Prostate gland (tissue), 2 donors: Measurements from ENCODE around the gene COX14. TPM values are rescaled to one million over a fixed set of nuclear protein-coding genes. Genes with fewer than 3 reads are reported as not detected.

Source experiments
- DNase-seq: peaks from one replicate; pipeline ENCODE4 v3.0.0-alpha.2; 2019; ENCODE audit warnings: low spot score
- H3K27ac ChIP-seq, 2 donors: fragments of 200-600 bp; sonication (generic); 2 replicates each; pipeline ENCODE4 v1.5.1; 2017 to 2019
- H3K27me3 ChIP-seq: fragments of 200-600 bp; sonication (generic); replicated peaks from 2 replicates; pipeline ENCODE4 v1.5.1; 2019; ENCODE audit not compliant: insufficient read depth
- H3K36me3 ChIP-seq, 2 donors: fragments of 200-600 bp; sonication (generic); 1 replicate in 1 of 2; 2 replicates in 1 of 2; pipeline versions ENCODE4 v1.5.1 to v1.8.1; 2017 to 2019
- H3K4me1 ChIP-seq: fragments of 200-600 bp; sonication (generic); replicated peaks from 2 replicates; pipeline ENCODE4 v1.5.1; 2019
- H3K4me3 ChIP-seq, 2 donors: fragments of 200-600 bp; sonication (generic); 2 replicates each; pipeline ENCODE4 v1.5.1; 2017 to 2019
- H3K9me3 ChIP-seq: fragments of 200-600 bp; sonication (generic); 2 replicates; pipeline ENCODE4 v1.5.1; 2017
- POLR2A ChIP-seq: fragments of 450-650 bp; IDR thresholded peaks from one replicate; pipeline ENCODE4 v1.6.1; 2016; ENCODE audit warnings: antibody characterized with exemption, mild to moderate bottlenecking
- POLR2AphosphoS5 ChIP-seq: sonication (generic); formaldehyde crosslinking; IDR thresholded peaks from one replicate; pipeline ENCODE4 v1.6.1; 2017; ENCODE audit warnings: antibody characterized with exemption
- WGBS: methylation state at CpG from one replicate; pipeline ENCODE4 v1.1.5; 2018; 5-methylcytosine and 5-hydroxymethylcytosine counted together
- intact Hi-C: fragments of 100-400 bp; cut with DNase I; formaldehyde crosslinking; loops from one replicate; pipeline ENCODE4 v1.14.2; 2022
- total RNA-seq, 2 donors: library from RNA; depleted of rRNA; stranded (reverse); fragments of >200 nt; gene quantifications; one replicate each; pipeline ENCODE4 v1.1.0, GENCODE V29; 2016
- TF ChIP-seq, protein P1 (sequence below), 4 experiments: fragments of 200-600 bp in 2 of 4; fragments of 450-650 bp in 2 of 4; sonication (generic) in 2 of 4; IDR thresholded peaks; 1 replicate in 3 of 4; 2 replicates in 1 of 4; pipeline ENCODE4 v1.5.1; 2016 to 2019; ENCODE audit warnings: antibody characterized with exemption in 4 of 4, mild to moderate bottlenecking in 2 of 4, moderate library complexity in 2 of 4

COX14 gene
- total RNA-seq, 2 donors from 2014 or later: 59.9 to 84.6 TPM

DNA sequence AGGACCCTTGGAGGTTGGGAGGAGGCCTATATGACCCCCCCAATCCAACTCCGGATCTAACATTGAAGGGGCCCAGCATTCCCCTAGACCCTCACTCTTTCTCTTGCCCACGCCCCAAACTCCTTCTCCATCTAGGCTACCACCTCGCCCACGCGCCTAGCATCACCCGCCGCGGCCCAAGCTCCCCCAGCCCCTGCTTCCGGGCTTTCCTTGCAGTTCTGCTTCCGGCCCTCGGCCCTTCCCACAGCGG is 54.7 kb downstream of the COX14 start:
- H3K36me3 ChIP-seq: no peaks in the 10 kb centered on the region
- intact Hi-C loops: loop anchor here (5.0 kb wide), 1 partner anchor 79 kb away; the partner anchor contains the start of gene SMARCD1
- no peaks in the 10 kb centered on the region for H3K27me3 ChIP-seq
- TF ChIP-seq POLR2A (no peak), POLR2AphosphoS5 (no peak)
- TF ChIP-seq, protein P1, sequence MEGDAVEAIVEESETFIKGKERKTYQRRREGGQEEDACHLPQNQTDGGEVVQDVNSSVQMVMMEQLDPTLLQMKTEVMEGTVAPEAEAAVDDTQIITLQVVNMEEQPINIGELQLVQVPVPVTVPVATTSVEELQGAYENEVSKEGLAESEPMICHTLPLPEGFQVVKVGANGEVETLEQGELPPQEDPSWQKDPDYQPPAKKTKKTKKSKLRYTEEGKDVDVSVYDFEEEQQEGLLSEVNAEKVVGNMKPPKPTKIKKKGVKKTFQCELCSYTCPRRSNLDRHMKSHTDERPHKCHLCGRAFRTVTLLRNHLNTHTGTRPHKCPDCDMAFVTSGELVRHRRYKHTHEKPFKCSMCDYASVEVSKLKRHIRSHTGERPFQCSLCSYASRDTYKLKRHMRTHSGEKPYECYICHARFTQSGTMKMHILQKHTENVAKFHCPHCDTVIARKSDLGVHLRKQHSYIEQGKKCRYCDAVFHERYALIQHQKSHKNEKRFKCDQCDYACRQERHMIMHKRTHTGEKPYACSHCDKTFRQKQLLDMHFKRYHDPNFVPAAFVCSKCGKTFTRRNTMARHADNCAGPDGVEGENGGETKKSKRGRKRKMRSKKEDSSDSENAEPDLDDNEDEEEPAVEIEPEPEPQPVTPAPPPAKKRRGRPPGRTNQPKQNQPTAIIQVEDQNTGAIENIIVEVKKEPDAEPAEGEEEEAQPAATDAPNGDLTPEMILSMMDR (IDR thresholded peaks at IDR 0.05): no peak
- no peak for DNase-seq
- H3K4me3 ChIP-seq: peak overlapping the region; percentile 83 to 95
- 0% methylated on average over 12 of the region's 12 CpGs for whole genome bisulfite sequencing
- no peaks in the 10 kb centered on the region for H3K4me1 ChIP-seq
- no peaks in the 10 kb centered on the region for H3K9me3 ChIP-seq
- peak overlapping the region; percentile 85 to 88 for H3K27ac ChIP-seq

GRCh38 chr12:50167049-50167828 is 55.2 kb downstream of the COX14 start, which contains the start of gene CERS5:
TSS of gene CERS5 (minus strand) at chr12:50167369. CDS start at chr12:50167297, 72 bp downstream.
- TF ChIP-seq, protein P1 (IDR thresholded peaks at IDR 0.05): peak in 2 of 4 experiments; percentile 52 to 66
- peak; percentile 76 for TF ChIP-seq POLR2A
- TF ChIP-seq POLR2AphosphoS5: peak; percentile 94
- intact Hi-C loops: loop anchor here (5.0 kb wide), 1 partner anchor 80 kb away; the partner anchor contains the start of gene SMARCD1
- H3K4me3 ChIP-seq: peak within 1 kb of the TSS; percentile 83 to 95
- H3K4me1 ChIP-seq: no peaks in the 10 kb centered on the region
- H3K27ac ChIP-seq: peak within 1 kb of the TSS; percentile 85 to 88
- no peaks in the 10 kb centered on the region for H3K36me3 ChIP-seq
- H3K27me3 ChIP-seq: no peaks in the 10 kb centered on the region
- WGBS: 1% methylated on average over 48 of the region's 70 CpGs
- peak; percentile 99 for DNase-seq
- H3K9me3 ChIP-seq: no peaks in the 10 kb centered on the region

Other genes with a start within 250 kb of the COX14 start
- 10 to 100 TPM in 1 of 2 donors, 1 to 10 TPM in 1; 2.8 to 12.0 TPM for gene FAIM2, start 208.3 kb upstream of the COX14 start, total RNA-seq
- gene AQP2, start 161.5 kb upstream of the COX14 start, total RNA-seq: 1 to 10 TPM in 1 of 2 donors, not detected in 1; 2.7 TPM
- 10 to 100 TPM in 1 of 2 donors, 1 to 10 TPM in 1; 3.4 to 25.8 TPM for gene AQP5, start 150.4 kb upstream of the COX14 start, total RNA-seq
- gene AQP6, start 139.3 kb upstream of the COX14 start, total RNA-seq: under 1 TPM in 1 of 2 donors, not detected in 1; 0.40 TPM
- gene RACGAP1, start 86.7 kb upstream of the COX14 start, total RNA-seq: 10 to 100 TPM in 1 of 2 donors, 1 to 10 TPM in 1; 9.1 to 18.9 TPM
- gene ASIC1, start 54.6 kb upstream of the COX14 start, total RNA-seq: 1 to 10 TPM; 2.7 to 3.2 TPM
- gene SMARCD1, start 26.9 kb upstream of the COX14 start, total RNA-seq: 10 to 100 TPM; 72.9 to 90.1 TPM
- gene GPD1, start 8.2 kb upstream of the COX14 start, total RNA-seq: 1 to 10 TPM in 1 of 2 donors, under 1 TPM in 1; 0.27 to 3.4 TPM
- gene CERS5, start 55.1 kb downstream of the COX14 start, total RNA-seq: 10 to 100 TPM; 27.6 to 41.7 TPM
- gene LIMA1, start 171.3 kb downstream of the COX14 start, total RNA-seq: 10 to 100 TPM; 66.7 to 94.2 TPM